HEK293 (cell line): ENCODE measurements around the gene SLC37A4.

Source experiments
- CTCF ChIP-seq: fragments of 450-650 bp; formaldehyde crosslinking; IDR thresholded peaks from 2 replicates; pipeline ENCODE4 v1.5.1; 2016; ENCODE audit warnings: missing biosample characterization, missing genetic modification characterization
- GLI4 ChIP-seq: fragments of 450-650 bp; formaldehyde crosslinking; IDR thresholded peaks from 2 replicates; pipeline ENCODE4 v1.5.1; 2016; ENCODE audit warnings: missing biosample characterization, missing genetic modification characterization
- PRDM1 ChIP-seq: fragments of 450-650 bp; formaldehyde crosslinking; IDR thresholded peaks from 2 replicates; pipeline ENCODE4; 2016; ENCODE audit warnings: missing biosample characterization, missing genetic modification characterization
- SALL2 ChIP-seq: fragments of 450-650 bp; formaldehyde crosslinking; IDR thresholded peaks from 2 replicates; pipeline ENCODE4 v1.5.0; 2017; ENCODE audit warnings: missing biosample characterization, mild to moderate bottlenecking, missing genetic modification characterization, borderline replicate concordance
- TCF7L2 ChIP-seq: IDR thresholded peaks from 2 replicates; pipeline ENCODE4 v1.6.1; 2011; ENCODE audit warnings: low read depth, mild to moderate bottlenecking, inconsistent platforms, low read length, moderate library complexity, borderline replicate concordance
- ZNF121 ChIP-seq: fragments of 450-650 bp; formaldehyde crosslinking; IDR thresholded peaks from 2 replicates; pipeline ENCODE4 v1.5.1; 2016; ENCODE audit warnings: missing biosample characterization, missing genetic modification characterization
- ZNF23 ChIP-seq: fragments of 450-650 bp; formaldehyde crosslinking; IDR thresholded peaks from 2 replicates; pipeline ENCODE4 v1.5.1; 2016; ENCODE audit warnings: missing biosample characterization, missing genetic modification characterization, borderline replicate concordance
- ZNF366 ChIP-seq: fragments of 450-650 bp; formaldehyde crosslinking; conservative IDR thresholded peaks from 2 replicates; pipeline ENCODE4 v1.5.1; 2016; ENCODE audit warnings: missing biosample characterization, missing genetic modification characterization
- ZNF660 ChIP-seq: fragments of 450-650 bp; IDR thresholded peaks from 2 replicates; pipeline ENCODE4 v1.5.1; 2018; ENCODE audit warnings: missing biosample characterization, mild to moderate bottlenecking, missing genetic modification characterization
- ZNF843 ChIP-seq: fragments of 450-650 bp; formaldehyde crosslinking; IDR thresholded peaks from 2 replicates; pipeline ENCODE4 v1.5.1; 2016; ENCODE audit warnings: missing biosample characterization, missing genetic modification characterization

- TF ChIP-seq CTCF (tag by site-specific recombination) = no peak
- no peak for TF ChIP-seq ZNF843 (tag by site-specific recombination)
- TF ChIP-seq TCF7L2 = no peak
- no peak for TF ChIP-seq SALL2 (tag by site-specific recombination)
- TF ChIP-seq ZNF366 (tag by site-specific recombination) = no peak
- no peak for TF ChIP-seq PRDM1 (tag by site-specific recombination)
- no peak for TF ChIP-seq ZNF660 (tag by site-specific recombination)
- no peak for TF ChIP-seq ZNF121 (tag by site-specific recombination)
- no peak for TF ChIP-seq GLI4 (tag by site-specific recombination)
- TF ChIP-seq ZNF23 (tag by site-specific recombination) = no peak
Measured at GRCh38 chr11:119056421-119056999, 25.8 kb upstream of the SLC37A4 start.
